Uterus (tissue), 2 donors: ENCODE data around the gene GABRG3.

Source experiments
- POLR2A ChIP-seq, 2 donors: fragments of 450-650 bp; IDR thresholded peaks; one replicate each; pipeline ENCODE4 v1.6.1; 2016; ENCODE audit warnings: antibody characterized with exemption in 2 of 2, mild to moderate bottlenecking in 1 of 2, moderate library complexity in 1 of 2
- TF ChIP-seq, protein P1 (sequence below), 4 experiments: fragments of 200-600 bp in 2 of 4; fragments of 450-650 bp in 2 of 4; sonication (generic) in 2 of 4; IDR thresholded peaks; one replicate each; pipeline ENCODE4 v1.5.1; 2016 to 2019; ENCODE audit warnings: antibody characterized with exemption in 4 of 4, mild to moderate bottlenecking in 2 of 4, moderate library complexity in 1 of 4

- TF ChIP-seq, protein P1, sequence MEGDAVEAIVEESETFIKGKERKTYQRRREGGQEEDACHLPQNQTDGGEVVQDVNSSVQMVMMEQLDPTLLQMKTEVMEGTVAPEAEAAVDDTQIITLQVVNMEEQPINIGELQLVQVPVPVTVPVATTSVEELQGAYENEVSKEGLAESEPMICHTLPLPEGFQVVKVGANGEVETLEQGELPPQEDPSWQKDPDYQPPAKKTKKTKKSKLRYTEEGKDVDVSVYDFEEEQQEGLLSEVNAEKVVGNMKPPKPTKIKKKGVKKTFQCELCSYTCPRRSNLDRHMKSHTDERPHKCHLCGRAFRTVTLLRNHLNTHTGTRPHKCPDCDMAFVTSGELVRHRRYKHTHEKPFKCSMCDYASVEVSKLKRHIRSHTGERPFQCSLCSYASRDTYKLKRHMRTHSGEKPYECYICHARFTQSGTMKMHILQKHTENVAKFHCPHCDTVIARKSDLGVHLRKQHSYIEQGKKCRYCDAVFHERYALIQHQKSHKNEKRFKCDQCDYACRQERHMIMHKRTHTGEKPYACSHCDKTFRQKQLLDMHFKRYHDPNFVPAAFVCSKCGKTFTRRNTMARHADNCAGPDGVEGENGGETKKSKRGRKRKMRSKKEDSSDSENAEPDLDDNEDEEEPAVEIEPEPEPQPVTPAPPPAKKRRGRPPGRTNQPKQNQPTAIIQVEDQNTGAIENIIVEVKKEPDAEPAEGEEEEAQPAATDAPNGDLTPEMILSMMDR (IDR thresholded peaks at IDR 0.05), result no peak
- TF ChIP-seq POLR2A (IDR thresholded peaks at IDR 0.05), result no peak
These were observed 354.1 kb downstream of the GABRG3 start for GRCh38 chr15:27324886-27325615.
